ENCODE measurements around the gene CDH22.

CDH22 gene

GRCh38 chr20:46343348-46343974 lies 35.2 kb upstream of the CDH22 start:
- H3K4me3 ChIP-seq (replicated peaks; ENCODE audit: low read depth, low read length) = no peak overlapping the region
- TF ChIP-seq, protein P1, sequence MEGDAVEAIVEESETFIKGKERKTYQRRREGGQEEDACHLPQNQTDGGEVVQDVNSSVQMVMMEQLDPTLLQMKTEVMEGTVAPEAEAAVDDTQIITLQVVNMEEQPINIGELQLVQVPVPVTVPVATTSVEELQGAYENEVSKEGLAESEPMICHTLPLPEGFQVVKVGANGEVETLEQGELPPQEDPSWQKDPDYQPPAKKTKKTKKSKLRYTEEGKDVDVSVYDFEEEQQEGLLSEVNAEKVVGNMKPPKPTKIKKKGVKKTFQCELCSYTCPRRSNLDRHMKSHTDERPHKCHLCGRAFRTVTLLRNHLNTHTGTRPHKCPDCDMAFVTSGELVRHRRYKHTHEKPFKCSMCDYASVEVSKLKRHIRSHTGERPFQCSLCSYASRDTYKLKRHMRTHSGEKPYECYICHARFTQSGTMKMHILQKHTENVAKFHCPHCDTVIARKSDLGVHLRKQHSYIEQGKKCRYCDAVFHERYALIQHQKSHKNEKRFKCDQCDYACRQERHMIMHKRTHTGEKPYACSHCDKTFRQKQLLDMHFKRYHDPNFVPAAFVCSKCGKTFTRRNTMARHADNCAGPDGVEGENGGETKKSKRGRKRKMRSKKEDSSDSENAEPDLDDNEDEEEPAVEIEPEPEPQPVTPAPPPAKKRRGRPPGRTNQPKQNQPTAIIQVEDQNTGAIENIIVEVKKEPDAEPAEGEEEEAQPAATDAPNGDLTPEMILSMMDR (IDR thresholded peaks at IDR 0.05; ENCODE audit: low read length, missing control alignments) = no peak
- DNase-seq (ENCODE audit: low read depth) = no peak

GRCh38 chr20:46342451-46343347 lies 34.4 kb upstream of the CDH22 start:
- DNase-seq (ENCODE audit: low read depth) = no peak
- TF ChIP-seq, protein P1 (IDR thresholded peaks at IDR 0.05; ENCODE audit: low read length, missing control alignments) = no peak
- H3K4me3 ChIP-seq (replicated peaks; ENCODE audit: low read depth, low read length) = no peak overlapping the region

GRCh38 chr20:46342010-46342378 lies 33.7 kb upstream of the CDH22 start:
- no peak overlapping the region for H3K4me3 ChIP-seq (replicated peaks; ENCODE audit: low read depth, low read length)
- TF ChIP-seq, protein P1 (IDR thresholded peaks at IDR 0.05; ENCODE audit: low read length, missing control alignments) = no peak
- DNase-seq (ENCODE audit: low read depth) = no peak

- H3K4me3 ChIP-seq (replicated peaks; ENCODE audit: low read depth, low read length) = no peak overlapping the region
- TF ChIP-seq, protein P1 (IDR thresholded peaks at IDR 0.05; ENCODE audit: low read length, missing control alignments) = no peak
- no peak for DNase-seq (ENCODE audit: low read depth)
Observed at GRCh38 chr20:46341074-46342009, 33.0 kb upstream of the CDH22 start.

DNA sequence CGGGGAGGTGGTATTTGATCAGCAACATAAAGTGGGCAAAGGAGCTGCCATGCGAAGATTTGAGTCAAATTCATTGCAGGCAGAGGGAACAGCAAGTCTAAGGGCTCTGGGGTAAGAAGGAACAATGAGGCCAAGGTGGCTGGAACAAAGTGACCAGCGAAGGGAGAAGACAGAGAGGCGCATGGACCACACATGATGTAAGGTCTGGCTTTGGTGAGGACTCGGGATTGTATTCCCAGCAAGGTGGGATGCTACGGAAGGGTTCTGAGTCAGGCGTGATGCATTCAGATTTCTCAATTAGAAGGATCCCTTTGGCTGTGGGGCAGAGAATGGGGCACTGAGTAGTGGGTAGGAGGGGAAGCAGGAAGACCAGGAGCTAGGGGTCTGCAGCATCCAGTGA lies 30.7 kb upstream of the CDH22 start:
- TF ChIP-seq, protein P1 (IDR thresholded peaks at IDR 0.05; ENCODE audit: low read length, missing control alignments) = no peak
- DNase-seq (ENCODE audit: low read depth) = no peak
- no peak overlapping the region for H3K4me3 ChIP-seq (replicated peaks; ENCODE audit: low read depth, low read length)

- TF ChIP-seq, protein P1 (IDR thresholded peaks at IDR 0.05; ENCODE audit: low read length, missing control alignments) = no peak
- no peak overlapping the region for H3K4me3 ChIP-seq (replicated peaks; ENCODE audit: low read depth, low read length)
- no peak for DNase-seq (ENCODE audit: low read depth)
Observed at GRCh38 chr20:46336735-46337134, 28.4 kb upstream of the CDH22 start.

Data from fibroblast of pulmonary artery (primary cell).